ENCODE measurements around the gene GALNT15.

Gene GALNT15

DNA sequence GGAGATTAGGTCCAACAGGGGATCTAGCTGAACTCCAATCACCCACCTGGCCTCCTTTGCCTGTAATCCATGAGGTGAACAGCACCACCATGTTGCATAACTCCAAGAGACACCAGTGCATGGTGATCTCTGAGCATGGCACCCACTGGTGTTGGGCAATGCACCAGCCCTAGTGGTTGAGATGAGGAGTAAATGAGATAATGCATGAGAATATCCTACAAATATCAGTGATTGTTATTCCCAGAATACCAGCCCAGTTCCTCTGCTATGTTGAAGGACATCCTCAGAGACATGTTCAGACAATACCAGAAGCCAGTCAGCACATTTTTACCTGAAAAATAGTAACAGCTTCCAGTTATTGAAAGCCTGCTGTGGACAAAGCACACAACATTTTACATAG lies 14.7 kb downstream of the GALNT15 start:
- DNase-seq: no peak

- no peak for DNase-seq
Observed at GRCh38 chr3:16190704-16191103, 16.2 kb downstream of the GALNT15 start.

GRCh38 chr3:16191591-16191990 lies 17.1 kb downstream of the GALNT15 start:
- DNase-seq: no peak

DNA sequence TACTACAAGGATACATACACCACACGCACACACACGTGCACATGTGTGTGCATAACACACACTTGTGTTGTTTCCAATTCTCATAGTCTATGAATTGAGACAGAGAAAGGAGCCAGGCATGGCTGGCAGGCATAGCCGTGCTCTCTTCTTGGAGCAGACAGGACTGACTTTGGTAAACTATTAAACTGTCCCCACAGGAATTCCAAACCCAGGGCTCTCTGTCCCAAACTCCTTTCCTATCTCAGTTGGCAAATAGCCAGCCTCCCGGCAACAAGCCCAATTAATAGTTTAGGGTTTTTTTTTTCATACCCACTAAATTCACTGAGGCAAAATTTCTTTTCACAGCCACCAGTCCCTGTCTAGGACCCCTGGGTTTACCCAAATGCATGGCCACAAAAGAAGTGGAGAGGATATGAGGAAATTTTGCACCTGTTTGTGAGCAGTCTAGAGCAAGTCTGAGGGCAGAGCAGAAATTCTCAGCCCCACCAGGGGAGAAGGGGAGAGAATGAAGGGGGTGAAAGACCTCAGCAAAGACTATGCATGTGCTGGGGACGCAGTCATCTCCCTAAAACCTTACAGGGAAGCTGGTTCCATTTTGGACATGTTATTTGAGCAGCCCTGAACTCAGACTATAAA lies 17.8 kb downstream of the GALNT15 start:
- no peak for DNase-seq

DNA sequence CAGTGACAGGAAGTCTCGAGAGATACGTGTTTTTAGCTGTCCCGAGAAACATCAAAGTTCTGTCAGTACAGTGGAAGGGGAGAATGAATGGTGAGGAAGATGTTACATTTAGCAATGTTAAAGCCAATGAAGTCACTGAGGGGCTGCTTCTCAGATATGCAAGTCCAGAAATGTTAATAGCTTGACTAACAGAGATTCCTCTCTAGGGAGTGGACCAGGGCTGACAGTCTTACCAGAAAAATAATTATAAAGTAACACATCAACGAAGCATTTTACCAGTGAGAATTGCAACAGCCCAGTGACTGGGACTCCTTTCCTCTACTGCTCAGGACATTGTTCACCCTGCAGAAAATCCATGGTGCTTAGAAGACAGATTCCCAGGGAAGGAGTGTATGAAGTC lies 23.9 kb downstream of the GALNT15 start:
- DNase-seq: no peak

DNA sequence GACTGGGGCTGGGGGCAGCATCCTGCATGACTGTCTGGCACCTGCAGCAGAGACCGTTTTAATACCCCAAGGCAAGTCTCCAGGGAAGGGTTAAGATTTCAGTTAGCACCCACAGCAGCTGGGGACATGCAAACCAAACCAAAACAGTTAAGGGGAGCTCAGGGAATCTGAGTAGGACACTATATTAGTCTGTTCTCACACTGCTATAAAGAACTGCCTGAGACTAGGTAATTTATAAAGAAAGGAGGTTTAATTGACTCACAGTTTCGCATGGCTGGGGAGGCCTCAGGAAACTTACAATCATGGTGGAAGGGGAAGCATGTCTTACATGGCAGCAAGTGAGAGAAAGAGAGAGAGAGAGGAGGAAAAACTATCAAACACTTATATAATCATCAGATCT lies 25.3 kb downstream of the GALNT15 start:
- DNase-seq: no peak

DNA sequence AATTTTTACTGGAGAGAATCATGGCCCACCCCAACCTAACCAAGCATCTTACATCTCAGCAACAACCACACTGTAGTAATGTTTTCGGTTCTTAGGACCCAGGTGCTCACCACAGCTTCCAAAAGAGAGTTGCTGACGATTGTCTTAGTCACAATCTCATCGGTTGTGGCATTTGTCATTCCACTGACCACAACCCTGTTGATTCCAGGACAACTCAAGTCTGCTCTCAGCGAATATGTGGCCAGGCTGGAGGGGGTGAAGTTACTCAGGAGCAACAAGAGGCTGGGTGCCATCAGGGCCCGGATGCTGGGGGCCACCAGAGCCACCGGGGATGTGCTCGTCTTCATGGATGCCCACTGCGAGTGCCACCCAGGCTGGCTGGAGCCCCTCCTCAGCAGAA lies 25.9 kb downstream of the GALNT15 start:
- peak; percentile 45 for DNase-seq

GRCh38 chr3:16203031-16203430 lies 28.6 kb downstream of the GALNT15 start:
- peak; percentile 68 for DNase-seq

- no peak for DNase-seq
Observed at GRCh38 chr3:16203671-16204629, 29.5 kb downstream of the GALNT15 start.

- no peak for DNase-seq
Observed at GRCh38 chr3:16204751-16205150, 30.3 kb downstream of the GALNT15 start.

GRCh38 chr3:16205156-16205870 lies 30.8 kb downstream of the GALNT15 start:
- DNase-seq: peak; percentile 17

GRCh38 chr3:16207031-16207430 lies 32.6 kb downstream of the GALNT15 start:
- DNase-seq: no peak

GRCh38 chr3:16211176-16211904 lies 36.9 kb downstream of the GALNT15 start:
- DNase-seq: no peak

- DNase-seq: no peak
Observed at GRCh38 chr3:16214366-16214765, 39.9 kb downstream of the GALNT15 start.

DNA sequence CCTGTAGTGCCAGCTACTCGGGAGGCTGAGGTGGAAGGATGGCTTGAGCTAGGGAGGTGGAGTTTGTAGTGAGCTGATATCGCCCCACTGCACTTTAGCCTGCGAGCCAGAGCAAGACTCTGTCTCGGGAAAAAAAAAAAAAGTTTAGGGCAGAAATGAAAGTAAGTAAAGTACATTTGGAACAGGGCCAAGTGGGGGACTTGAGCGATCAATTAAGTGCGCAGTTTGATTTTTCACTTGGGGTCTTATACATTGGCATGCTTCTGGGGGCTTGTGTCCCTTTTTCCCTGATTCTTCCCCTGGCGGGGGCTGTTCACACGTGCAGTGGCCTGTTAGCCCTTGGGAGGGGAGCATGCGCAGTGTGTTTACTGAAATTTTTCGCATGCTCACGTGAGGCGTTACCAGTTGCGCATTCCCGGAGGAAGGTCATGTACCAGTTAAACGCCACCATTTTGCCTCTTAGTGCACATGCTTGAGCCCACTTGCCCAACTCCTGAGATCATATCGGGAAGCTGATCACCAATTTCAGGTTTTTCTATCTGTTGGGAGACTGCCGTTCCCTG lies 42.0 kb downstream of the GALNT15 start:
- no peak for DNase-seq

GRCh38 chr3:16219777-16220176 lies 45.3 kb downstream of the GALNT15 start:
- DNase-seq: no peak

DNA sequence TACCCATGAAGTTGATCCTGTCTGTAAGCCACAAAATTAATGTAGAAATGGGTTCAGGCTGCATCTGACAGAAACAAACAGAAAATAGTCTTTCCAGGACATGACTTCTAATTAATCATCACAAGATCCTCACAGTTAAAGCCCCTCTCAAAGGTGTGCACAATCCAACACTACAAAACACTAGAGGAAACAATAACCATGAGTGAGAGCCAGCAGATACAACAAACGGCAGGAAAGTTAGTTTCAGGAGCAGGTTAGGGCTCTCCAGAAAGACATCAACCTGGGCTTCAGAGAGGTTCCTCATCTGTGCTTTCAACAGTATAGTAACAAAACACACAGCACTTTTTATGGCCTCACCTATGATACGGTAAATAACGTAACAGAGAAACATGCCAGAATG lies 47.5 kb downstream of the GALNT15 start:
- no peak for DNase-seq

- no peak for DNase-seq
Observed at GRCh38 chr3:16222547-16222946, 48.1 kb downstream of the GALNT15 start.

- no peak for DNase-seq
Observed at GRCh38 chr3:16224325-16224724, 49.8 kb downstream of the GALNT15 start.

DNA sequence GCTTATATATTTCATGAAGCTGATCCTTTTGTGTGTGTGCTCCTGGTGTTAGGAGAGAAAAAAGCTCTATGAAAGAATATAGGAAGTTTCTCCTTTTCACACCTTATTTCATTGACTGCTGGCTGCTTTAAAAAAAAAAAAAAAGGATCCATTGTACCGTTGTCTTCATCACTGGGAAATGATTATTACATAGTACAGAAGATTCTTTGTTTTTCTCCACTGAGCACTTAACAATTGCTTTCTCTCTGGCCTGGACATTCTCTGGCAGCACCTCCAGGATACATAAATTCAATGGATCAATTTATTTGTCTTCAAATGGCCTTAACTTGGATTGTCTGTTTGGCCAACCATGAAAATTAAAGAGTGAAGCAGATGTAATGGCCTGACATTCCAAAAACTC lies 53.1 kb downstream of the GALNT15 start:
- DNase-seq: no peak

- DNase-seq: no peak
Observed at GRCh38 chr3:16229681-16230080, 55.2 kb downstream of the GALNT15 start.

- no peak for DNase-seq
Observed at GRCh38 chr3:16231983-16232382, 57.5 kb downstream of the GALNT15 start.

GRCh38 chr3:16233806-16234205 lies 59.3 kb downstream of the GALNT15 start:
- DNase-seq: no peak

Measured in HCEC 1CT (cell line).